ENCODE measurements around the gene PRKG2. TPM values are rescaled to one million over a fixed set of nuclear protein-coding genes. Genes with fewer than 3 reads are reported as not detected.

Gene PRKG2
- total RNA-seq, 1 donor from 2014 or later = 2.9 TPM

- H3K36me3 Mint-ChIP-seq (ENCODE audit: insufficient read depth) = peaks cover 2% of the 10 kb centered on the region
- H3K27me3 Mint-ChIP-seq = peaks cover 46% of the 10 kb centered on the region
- TF ChIP-seq CTCF (IDR thresholded peaks at IDR 0.05; ENCODE audit: unreplicated experiment) = no peak
- H3K9me3 Mint-ChIP-seq (ENCODE audit: low read depth) = peaks cover 7% of the 10 kb centered on the region
- H3K4me1 Mint-ChIP-seq (ENCODE audit: low read depth) = peaks cover 6% of the 10 kb centered on the region
- peak; percentile 16 for DNase-seq (ENCODE audit: low spot score, unreplicated experiment)
- H3K4me3 Mint-ChIP-seq (ENCODE audit: low read depth) = peak overlapping the region; percentile 78
- H3K27ac Mint-ChIP-seq = peak overlapping the region; percentile 68
Measured at GRCh38 chr4:81214144-81214880, 710 bp downstream of the PRKG2 start.

- peaks cover 7% of the 10 kb centered on the region for H3K9me3 Mint-ChIP-seq (ENCODE audit: low read depth)
- H3K27me3 Mint-ChIP-seq = peaks cover 41% of the 10 kb centered on the region
- H3K4me3 Mint-ChIP-seq (ENCODE audit: low read depth) = no peak overlapping the region
- peaks cover 6% of the 10 kb centered on the region for H3K4me1 Mint-ChIP-seq (ENCODE audit: low read depth)
- H3K27ac Mint-ChIP-seq = no peak overlapping the region
- H3K36me3 Mint-ChIP-seq (ENCODE audit: insufficient read depth) = peaks cover 2% of the 10 kb centered on the region
- no peak for TF ChIP-seq CTCF (IDR thresholded peaks at IDR 0.05; ENCODE audit: unreplicated experiment)
- no peak for DNase-seq (ENCODE audit: low spot score, unreplicated experiment)
Measured at GRCh38 chr4:81213671-81214070, 1.4 kb downstream of the PRKG2 start.

GRCh38 chr4:81211956-81212355 is 3.1 kb downstream of the PRKG2 start:
- peaks cover 34% of the 10 kb centered on the region for H3K27me3 Mint-ChIP-seq

GRCh38 chr4:81207828-81208227 is 7.2 kb downstream of the PRKG2 start:
- H3K9me3 Mint-ChIP-seq (ENCODE audit: low read depth) = peaks cover 7% of the 10 kb centered on the region
- no peak for DNase-seq (ENCODE audit: low spot score, unreplicated experiment)
- peaks cover 13% of the 10 kb centered on the region for H3K4me1 Mint-ChIP-seq (ENCODE audit: low read depth)
- peaks cover 2% of the 10 kb centered on the region for H3K36me3 Mint-ChIP-seq (ENCODE audit: insufficient read depth)
- no peak for TF ChIP-seq CTCF (IDR thresholded peaks at IDR 0.05; ENCODE audit: unreplicated experiment)
- peaks cover 23% of the 10 kb centered on the region for H3K27me3 Mint-ChIP-seq
- H3K4me3 Mint-ChIP-seq (ENCODE audit: low read depth) = no peak overlapping the region
- no peak overlapping the region for H3K27ac Mint-ChIP-seq

More at GRCh38 chr4:81211956-81212355, 3.1 kb downstream of the PRKG2 start:
- TF ChIP-seq CTCF (IDR thresholded peaks at IDR 0.05; ENCODE audit: unreplicated experiment) = no peak
- Mint-ChIP-seq H3K9me3 (ENCODE audit: low read depth) (peaks cover 7% of the 10 kb centered on the region), H3K27ac (no peak overlapping the region), H3K36me3 (ENCODE audit: insufficient read depth) (peaks cover 2% of the 10 kb centered on the region), H3K4me3 (ENCODE audit: low read depth) (no peak overlapping the region), H3K4me1 (ENCODE audit: low read depth) (peaks cover 6% of the 10 kb centered on the region)
- DNase-seq (ENCODE audit: low spot score, unreplicated experiment) = no peak

- TF ChIP-seq CTCF (IDR thresholded peaks at IDR 0.05; ENCODE audit: unreplicated experiment) = no peak
- peaks cover 7% of the 10 kb centered on the region for H3K9me3 Mint-ChIP-seq (ENCODE audit: low read depth)
- no peak for DNase-seq (ENCODE audit: low spot score, unreplicated experiment)
Measured at GRCh38 chr4:81205302-81205701, 9.7 kb downstream of the PRKG2 start.

More at GRCh38 chr4:81205302-81205701, 9.7 kb downstream of the PRKG2 start:
- Mint-ChIP-seq H3K36me3 (ENCODE audit: insufficient read depth) (peaks cover 2% of the 10 kb centered on the region), H3K27me3 (peaks cover 8% of the 10 kb centered on the region), H3K4me3 (ENCODE audit: low read depth) (no peak overlapping the region), H3K4me1 (ENCODE audit: low read depth) (peaks cover 14% of the 10 kb centered on the region), H3K27ac (no peak overlapping the region)

Measured in progenitor cell of endocrine pancreas (in vitro differentiated cells).